Panc1 (cell line): ENCODE measurements around the gene ITGB6.

ENCODE experiments used
- CTCF ChIP-seq: fragments of 450-650 bp; IDR thresholded peaks from 2 replicates; pipeline ENCODE4 v1.5.1; 2017; ENCODE audit warnings: mild to moderate bottlenecking
- POLR2AphosphoS5 ChIP-seq: IDR thresholded peaks from 2 replicates; pipeline ENCODE4 v1.6.1; 2012; ENCODE audit warnings: mild to moderate bottlenecking, low read depth, low read length, moderate library complexity
- TCF7L2 ChIP-seq: IDR thresholded peaks from 2 replicates; pipeline ENCODE4 v1.6.1; 2011; ENCODE audit warnings: mild to moderate bottlenecking, low read depth, low read length, inconsistent platforms

- no peak for TF ChIP-seq CTCF
- no peak for TF ChIP-seq TCF7L2
- TF ChIP-seq POLR2AphosphoS5 = no peak
Measured at GRCh38 chr2:160200921-160201320, 849 bp upstream of the ITGB6 start.
